Kidney tubule cell (primary cell): ENCODE data around the gene RNF34.
A peak's percentile ranks its signal among the peaks of the same experiment; 100 is the strongest.

Source experiments
- DNase-seq: peaks from one replicate; pipeline ENCODE4 v3.0.0-alpha.2; 2018; ENCODE audit warnings: low spot score

RNF34 gene

DNA sequence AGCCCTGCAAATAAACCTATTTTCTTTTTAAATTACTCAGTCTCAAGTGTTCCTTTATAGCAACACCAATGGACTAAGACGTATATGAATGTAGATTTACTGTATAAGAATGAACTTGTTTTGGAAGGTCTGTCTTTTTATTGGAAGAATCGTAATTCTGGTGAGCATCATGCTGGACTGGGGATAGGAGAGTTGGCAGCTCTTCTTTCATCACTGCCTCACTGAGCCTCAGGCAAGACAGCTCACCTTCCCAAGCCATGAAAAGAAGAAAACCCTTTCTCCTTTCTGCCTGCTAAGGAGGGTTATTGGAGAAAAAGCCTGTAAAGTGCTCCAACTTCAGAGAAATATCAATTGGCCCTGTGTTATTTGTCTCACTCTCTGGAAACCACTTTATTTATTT, 9.1 kb upstream of the RNF34 start:
- no peak for DNase-seq

DNA sequence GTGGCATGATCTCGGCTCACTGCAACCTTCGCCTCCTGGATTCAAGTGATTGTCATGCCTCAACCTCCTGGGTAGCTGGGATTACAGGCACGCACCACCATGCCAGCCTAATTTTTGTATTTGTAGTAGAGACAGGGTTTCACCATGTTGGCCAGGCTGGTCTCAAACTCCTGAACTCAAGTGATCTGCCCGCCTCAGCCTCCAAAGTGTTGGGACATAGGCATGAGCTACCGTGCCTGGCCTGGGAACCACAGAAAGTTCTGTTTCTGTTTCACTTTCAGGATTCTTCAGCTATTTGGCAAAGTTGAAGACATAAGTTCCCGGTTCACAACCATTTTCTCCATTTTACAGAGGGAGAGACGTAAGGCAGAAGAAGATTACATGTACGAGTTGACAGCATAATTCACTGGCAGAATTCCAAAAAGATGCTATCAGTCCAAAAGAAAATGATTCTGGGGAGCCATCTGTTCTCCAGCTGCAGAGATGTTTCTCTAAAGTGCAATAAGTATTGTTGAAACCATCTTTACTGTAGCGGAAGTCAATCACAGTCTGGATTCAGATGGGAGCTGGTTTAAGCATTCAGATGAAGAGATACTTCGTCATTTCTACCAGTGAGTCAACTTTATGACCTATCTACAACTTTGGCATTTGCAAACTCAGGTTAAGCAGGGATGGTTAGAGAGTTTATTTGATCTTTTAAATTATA, 8.1 kb upstream of the RNF34 start:
- DNase-seq: no peak

DNA sequence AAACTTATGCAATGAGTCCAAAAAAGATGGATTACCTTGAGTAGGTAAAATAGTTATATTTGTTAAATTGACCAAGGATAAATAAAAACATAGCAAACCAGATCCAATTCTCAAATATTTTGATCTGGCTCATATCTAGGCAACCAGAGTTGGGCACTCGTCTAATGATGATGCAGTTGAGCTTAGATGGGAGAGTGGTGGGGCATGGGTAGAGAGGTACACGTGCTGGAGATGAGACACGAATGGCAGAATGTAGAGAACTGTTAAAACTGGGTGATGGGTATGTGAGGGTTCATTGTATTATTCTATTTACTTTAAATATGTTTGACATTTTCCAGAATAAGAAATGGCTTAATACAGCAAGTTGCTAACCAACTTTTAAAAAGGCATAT, 7.6 kb upstream of the RNF34 start:
- DNase-seq: no peak

DNA sequence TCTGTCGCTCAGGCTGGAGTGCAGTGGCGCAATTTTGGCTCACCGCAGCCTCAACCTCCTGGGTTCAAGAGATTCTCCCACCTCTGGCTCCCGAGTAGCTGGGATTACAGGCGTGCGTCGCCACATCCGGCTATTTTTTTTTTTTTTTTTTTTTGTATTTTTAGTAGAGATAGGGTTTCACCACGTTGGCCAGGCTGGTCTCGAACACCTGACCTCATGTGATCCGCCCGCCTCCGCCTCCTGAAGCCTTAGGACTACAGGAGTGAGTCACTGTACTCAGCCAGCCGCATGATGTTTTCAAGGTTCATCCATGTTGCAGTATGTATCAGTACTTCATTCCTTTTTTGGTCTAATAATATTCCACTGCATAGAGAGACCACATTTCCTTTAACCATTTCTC, 2.4 kb upstream of the RNF34 start:
- DNase-seq: no peak

DNA sequence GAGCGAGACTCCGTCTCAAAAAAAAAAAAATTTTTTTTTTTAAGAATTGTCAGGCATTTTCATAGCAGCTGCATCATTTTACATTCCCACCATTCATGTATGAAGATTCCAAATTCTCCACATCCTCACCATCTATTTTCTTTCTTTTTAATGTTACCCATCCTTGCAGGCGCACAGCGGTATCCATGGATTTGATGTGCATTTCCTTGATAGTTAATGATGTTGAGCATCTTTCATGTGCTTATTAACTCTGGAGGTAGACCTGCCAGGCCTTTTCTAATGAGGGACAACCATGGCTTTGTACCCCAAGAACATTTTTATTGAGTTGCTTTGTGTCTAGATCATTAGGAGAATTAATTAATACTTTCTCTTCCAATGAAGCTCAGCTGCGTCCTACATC, 1.6 kb upstream of the RNF34 start:
- DNase-seq: no peak

DNA sequence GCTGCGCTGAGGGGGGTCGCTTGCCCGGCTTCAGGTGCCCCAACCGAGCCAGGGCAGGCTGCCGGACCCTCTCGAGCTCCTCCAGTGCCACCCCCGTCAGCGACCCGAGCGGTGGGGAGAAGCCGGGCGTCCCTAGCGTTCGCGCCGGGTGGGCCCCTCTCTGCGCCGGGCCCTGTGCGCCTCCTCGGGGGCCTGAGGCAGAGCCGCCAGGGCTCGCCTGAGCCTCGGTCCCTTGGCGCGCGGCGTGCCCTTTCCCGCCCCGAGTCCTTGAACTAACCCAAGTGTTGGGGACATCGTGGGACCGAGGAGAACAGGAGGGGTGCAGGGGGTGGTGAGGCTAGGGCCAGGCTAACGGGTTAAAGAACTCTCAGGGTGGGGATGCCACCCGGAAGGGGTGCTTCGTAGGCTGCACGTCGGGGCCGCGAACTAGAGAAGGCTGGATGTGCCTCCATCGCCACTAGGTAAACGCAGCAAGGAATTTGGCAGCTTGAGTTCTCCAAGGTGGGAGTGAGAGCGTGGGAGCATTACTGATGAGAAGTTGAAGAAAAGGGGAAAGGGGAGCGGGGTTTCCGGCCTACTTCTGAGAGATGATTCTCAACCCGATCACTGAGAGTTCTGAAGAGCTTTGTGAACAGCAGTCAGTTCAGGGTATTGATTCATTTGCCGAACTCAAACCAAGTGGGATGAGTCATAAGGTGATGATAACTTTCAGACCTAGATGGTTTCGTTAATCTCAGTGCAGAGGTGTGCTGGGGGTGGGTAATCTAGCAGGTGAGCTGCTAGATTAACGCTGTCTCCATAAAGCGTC, 618 bp downstream of the RNF34 start:
- DNase-seq: peak; percentile 78

DNA sequence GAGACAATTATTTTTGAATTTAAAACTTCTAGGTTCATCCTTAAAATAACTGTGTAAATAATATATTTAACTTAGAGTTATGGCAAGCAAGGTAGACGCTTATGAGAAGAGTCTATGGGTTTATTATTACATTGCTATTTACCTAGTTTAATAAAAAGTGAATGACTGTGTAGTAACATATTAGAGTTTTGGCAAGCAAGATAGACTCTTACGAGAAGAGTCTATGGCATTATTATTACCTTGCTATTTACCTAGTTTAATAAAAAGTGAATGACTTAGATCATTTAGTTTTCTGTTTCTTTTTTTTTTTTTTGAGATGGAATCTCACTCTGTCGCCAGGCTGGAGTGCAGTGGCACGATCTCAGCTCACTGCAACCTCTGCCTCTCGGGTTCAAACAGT, 3.8 kb downstream of the RNF34 start:
- DNase-seq: no peak

DNA sequence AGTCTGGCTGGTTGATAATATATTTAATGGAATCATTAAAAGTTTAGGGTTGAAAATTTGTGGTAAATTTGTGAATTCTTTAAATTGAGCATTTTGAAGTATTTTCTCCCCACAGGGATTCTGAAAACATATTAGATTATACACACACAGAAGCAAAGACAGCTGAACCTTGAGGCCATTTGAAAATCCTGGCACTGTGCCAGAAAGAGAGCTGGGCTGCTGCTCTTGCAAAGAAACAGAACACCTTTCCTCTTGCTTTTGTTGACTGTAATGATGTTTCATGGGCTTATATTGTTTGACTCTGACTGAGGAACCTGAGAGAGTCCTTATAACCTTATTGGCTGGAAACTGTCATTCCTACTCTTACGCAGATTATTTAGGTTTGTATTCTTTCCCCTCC, 4.8 kb downstream of the RNF34 start:
- no peak for DNase-seq

DNA sequence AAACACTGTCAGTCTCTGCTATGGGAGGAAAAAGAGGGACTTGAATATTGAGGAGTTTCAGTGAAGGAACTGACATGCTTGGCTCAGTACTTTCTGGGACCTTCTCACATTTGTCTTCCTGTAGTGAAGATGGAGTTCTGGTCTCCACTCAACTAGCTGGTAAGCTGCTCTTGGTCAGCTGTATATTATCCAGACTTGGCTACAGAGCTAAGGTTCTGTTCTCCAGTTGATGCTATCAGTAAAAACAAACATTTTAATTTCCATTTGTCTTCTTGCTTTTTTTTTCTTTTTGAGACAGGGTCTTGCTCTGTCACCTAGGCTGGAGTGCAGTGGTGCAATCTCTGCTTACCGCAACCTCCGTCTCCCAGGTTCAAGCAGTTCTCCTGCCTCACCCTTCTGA, 5.3 kb downstream of the RNF34 start:
- DNase-seq: no peak

DNA sequence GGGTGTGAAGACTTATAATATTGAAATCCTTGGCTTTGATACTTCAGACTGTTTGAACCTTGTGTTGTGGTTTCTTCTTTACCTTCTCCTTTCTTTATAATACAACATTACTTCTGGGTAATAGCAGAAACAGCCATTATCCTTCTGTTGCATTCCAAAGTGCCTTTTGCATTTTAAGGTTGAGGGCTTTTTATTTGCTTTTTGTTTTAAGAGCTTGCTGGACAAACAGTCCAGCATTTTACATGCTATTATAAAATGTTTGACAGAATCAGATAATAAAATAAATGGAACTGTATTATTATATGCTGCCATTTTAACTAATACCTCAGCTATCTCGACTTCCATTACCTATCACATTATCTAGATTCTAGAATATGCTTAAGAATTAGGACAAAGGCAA, 14.0 kb downstream of the RNF34 start:
- DNase-seq: no peak

DNA sequence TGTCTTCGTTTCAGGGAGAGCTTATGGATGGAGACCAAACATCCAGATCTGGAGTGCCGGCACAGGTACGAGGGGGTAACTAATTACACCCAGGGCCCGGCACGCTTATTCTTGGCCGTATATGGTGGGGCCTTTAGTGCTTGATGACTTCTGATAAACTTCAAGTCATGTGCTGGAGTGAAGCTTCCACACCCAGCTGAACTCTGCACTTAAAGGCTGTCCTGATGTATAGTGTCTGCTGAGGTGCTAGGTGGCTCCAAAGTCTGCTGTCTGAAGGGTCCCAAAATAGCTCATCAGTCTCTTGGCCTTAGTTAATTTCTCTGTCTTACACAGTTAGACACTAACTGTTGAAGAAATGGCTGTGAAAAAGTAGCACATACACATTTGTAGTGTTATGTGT, 17.9 kb downstream of the RNF34 start:
- no peak for DNase-seq

DNA sequence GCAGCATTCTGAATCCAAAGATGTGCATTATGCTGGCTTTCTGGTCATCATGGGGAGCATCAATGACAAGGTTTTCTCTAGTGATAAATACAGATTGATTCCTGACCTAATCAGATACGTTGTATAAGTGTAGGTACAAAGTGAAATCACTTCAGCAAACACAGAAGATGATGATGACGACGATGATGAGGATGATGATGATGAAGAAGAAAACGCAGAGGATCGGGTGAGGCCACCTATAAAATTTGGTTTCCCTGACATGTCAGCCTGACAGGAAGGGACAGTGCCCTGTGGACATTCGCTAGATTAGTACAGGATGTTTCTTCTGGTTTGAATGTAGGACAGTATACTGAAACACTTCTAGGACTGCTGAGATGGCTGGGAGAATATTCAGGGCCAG, 20.2 kb downstream of the RNF34 start:
- no peak for DNase-seq

DNA sequence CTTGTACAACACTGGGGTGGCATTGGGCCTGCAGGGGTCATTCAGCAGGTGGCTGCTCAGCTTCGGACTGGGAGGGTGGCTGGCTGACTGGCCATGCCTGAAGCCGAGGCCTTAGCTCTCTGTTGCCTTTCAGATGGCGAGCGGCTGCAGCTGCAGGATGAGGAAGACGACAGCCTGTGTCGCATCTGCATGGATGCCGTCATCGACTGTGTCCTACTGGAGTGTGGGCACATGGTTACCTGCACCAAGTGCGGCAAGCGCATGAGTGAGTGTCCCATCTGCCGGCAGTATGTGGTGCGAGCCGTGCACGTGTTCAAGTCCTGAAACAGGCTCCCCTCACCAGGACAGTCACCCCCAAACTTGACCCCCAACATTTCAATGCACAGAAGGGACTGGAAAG, 23.3 kb downstream of the RNF34 start:
- DNase-seq: no peak

DNA sequence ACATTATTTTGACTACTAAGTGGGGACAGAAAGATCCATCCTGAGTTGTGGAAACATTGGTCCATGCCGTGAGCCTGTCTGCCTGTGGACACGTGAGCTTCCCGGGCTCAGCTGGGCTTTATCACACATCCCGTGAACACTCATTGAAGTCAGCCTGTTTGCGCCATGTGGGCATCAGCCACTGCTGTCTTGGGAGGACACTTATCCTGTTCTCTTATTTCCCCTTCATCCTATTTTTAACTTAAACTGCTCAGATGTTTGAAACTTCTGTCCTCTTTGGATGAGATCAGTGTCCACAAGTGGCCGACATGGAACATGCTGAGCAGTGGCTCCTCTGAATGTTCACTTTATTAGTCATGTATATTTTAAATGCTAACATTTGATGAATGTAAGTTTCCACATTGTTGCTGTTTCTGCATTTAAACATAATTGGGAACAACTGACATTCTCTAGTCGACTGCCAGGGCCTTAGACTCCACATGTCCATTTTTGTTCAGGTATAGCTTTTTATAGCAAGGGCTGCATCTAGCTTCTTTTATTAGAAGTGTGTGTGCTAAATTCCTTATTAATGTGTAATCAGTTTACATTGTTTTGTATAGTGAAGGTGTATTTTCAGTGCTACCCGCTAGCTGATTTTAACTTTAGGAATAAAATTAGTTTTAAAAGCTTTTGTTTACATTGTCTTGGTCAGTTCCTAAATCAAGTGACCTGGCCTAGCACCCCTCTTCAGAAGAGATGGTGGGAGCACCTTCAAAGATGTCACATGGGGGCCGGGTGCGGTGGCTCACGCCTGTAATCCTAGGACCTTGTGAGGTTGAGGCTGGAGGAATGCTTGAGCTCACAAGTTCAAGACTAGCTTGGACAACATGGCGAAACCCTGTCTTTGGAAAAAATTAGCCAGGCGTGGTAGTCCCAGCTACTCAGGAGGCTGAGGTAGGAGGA, 24.0 kb downstream of the RNF34 start:
- no peak for DNase-seq

DNA sequence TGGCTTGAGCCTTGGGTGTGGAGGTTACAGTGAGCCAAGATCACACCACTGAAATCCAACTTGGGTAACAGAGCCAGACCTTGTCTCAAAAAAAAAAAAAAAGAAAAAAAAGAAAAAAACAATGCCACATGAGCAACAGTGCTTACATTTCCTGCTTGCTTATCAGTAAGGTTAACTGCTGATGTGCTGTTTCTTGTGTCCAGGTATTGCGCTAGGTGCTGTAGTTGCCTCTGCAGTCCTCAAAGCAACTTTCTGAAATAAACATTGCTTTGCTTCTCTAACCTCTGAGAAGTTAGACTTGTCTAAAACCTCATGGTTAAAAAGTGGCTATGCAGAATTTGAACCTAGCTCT, 24.7 kb downstream of the RNF34 start:
- DNase-seq: no peak

DNA sequence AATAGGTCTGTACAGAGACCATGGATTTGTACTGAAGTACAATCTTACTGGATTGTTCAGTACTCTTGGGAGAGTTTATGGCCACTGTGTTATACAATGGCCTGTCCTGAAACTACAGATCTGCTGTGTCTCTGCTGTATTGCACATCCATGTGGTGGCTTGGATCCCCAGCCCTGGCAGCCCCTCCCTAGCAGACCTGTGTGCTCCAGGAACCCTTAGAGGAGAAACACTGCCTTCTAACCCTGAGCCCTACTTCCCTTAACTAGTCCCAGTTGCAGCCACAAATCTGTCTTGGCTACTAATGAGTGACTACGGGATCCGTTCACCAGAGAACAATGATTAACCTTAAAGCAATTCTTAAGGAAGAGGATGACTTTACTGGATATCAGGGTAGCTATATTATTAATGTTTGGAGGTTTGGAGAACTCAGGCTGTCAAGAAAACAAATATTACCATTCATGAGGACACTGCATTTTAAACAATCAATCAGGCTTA, 27.7 kb downstream of the RNF34 start:
- peak; percentile 62 for DNase-seq

DNA sequence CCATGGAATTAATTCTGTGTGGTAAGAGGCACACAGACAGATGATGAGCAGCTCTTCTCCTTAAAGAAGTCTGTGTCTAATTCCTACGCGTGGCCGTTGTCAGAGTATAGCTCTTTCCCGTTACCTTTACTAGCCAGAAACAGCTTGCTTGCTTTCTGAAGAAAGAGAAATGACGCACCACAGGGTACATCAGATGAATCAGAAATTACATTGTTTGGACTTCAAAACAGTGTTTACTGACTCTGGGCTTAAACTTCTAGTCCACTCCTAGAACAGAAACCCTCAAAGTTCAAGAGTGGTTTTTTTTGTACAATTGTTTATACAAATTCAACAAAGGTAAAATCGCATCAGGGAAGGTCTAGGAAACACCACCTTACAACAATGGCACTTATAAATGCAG, 29.0 kb downstream of the RNF34 start:
- DNase-seq: no peak

DNA sequence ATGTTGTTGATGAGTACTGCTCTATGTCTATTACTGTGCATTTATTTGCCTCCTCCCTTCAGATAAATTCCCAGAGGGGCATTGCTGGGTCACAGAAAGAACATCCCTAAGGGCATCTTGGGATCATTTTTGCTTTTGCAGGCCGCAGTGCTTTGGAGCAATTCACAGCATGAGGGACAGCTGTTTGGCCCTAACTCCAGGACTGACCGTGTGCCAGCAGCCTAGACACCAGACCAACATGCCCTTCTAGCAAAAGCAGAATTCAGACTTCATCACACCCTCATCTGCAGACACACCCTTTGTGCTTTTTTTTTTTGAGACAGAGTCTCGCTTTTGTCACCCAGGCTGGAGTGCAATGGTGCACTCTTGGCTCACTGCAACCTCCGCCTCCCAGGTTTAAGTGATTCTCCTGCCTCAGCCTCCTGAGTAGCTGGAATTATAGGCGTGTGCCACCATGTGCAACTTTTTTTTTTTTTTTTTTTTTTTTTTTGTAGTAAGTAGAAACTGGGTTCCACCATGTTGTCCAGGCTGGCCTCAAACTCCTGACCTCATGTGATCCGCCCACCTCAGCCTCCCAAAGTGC, 31.0 kb downstream of the RNF34 start:
- no peak for DNase-seq

DNA sequence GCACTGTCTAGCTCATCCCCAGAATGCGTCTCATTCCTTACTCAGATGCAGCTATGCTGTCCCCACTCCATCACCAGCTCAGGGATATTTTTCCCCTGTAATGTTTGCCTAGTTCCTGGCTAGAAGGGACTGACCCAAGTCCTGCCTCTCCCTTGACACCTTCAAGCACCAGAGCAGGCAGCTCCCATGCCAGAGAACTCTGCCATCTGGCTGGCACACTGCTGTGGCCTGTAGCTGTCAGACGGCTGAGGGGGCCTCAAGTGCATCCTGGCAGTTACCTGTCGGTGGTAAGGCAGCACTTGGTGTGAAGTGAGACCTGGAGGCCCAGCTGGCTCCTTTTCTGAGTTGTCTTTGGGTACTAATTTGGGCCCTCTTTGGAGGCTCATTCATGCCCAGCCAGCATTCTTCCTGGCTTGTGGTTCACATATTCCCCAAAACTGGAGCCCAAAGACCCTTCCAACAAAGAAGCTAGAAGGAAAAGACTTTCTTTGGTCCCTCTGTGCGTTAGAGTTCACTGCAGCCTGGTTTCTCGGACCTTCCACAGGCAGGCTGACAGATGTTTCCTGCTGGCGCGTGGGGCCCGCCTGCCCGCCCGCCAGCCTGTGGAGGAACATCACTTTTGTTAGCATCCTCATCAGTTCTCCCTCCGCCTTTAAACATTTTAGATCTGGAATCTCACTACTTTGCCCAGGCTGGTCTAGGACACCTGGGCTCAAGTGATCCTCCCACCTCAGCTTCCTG, 33.0 kb downstream of the RNF34 start:
- DNase-seq: no peak

DNA sequence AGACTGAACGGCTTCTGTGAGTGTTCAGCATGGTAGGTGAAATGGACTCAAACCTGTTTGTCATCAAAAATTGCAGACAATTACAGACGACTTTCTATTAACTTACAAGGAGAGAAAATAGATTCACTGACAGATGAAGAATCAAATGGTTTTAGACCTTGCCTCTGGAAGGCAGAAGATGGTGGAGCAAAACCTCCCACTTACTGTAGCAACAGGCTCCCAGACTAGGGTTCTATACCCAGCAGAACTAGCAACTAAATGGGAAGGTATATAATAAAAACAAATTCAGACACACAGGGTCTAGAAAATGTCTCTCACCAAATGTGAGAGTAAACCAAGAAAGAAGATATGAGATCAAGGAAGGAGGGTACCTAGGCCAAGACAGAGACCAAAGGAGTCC, 36.8 kb downstream of the RNF34 start:
- no peak for DNase-seq

DNA sequence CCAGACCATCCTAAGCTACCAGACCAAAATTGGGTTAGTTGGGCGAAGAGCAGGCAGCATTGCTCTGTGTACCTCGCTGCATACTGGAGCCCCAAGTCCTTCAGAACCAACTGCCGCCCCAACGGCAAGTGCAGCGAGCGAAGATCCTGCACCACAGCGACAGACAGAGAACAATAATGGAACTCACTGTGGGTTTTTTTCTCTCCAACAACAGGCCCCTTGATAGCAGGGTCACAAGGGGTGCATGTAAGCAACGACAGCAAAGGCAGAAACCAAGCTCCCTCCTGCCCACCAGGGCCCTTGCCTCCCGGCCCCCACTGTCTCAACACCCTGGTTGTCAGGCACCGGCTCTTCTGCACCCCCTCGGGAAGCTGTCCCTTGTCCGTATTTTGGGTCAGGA, 39.0 kb downstream of the RNF34 start:
- no peak for DNase-seq

DNA sequence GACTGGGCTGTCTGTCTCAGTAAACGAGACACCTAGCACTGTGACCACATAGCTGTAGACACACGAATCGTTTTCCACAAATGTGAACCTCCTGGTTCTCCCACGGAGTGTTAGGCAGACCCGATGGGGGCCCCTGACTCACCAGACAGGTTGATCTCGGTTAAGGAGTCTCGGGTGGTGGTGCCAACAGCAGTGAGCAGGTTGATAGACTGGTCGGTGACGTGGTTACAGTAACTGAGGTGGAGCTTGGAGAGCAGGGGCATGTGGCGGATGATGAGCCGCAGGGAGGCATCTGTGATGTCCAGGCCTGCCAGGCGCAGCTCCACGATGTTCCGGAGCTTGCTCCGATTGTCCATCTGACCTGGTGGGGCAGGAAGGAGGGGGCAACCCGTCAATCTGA, 39.8 kb downstream of the RNF34 start:
- DNase-seq: no peak
